K562 (cell line): ENCODE data around the gene SLC4A2. TPM values are rescaled to one million over a fixed set of nuclear protein-coding genes. Genes with fewer than 3 reads are reported as not detected.

Source experiments
- ATAC-seq: fragments of 200-7000 bp; cut with Tn5 transposase; 3 replicates; pipeline ENCODE4 v1.9.1; 2020; ENCODE audit warnings: moderate library complexity
- BruUV-seq: library from RNA; stranded (reverse); fragments of 400-500 nt; replicated peaks from 2 replicates; lab custom pipeline; 2021; lab: Mats Ljungman, UMichigan
- CTCF ChIA-PET: fragments of 300-600 bp; formaldehyde crosslinking; extraction: SDS; loops from one replicate; lab custom pipeline; 2021; ENCODE audit warnings: low intra/inter-chr PET ratio; lab: Yijun Ruan, JAX
- POLR2A ChIA-PET: fragments of 300-600, 350-650 bp; sonication (Branson Sonifier 250); formaldehyde crosslinking; extraction: SDS; loops from one replicate; lab custom pipeline; 2021; ENCODE audit warnings: antibody characterized with exemption, inconsistent platforms; lab: Yijun Ruan, JAX
- DNase-seq, 4 experiments: peaks; one replicate each; pipeline versions ENCODE4 v3.0.0 to v3.0.0-alpha.2; 2011 to 2018; ENCODE audit warnings: low spot score in 3 of 4, mixed read lengths in 3 of 4; ENCODE audit errors: extremely low read depth in 1 of 4
- FAIRE-seq: peaks from 2 replicates; lab custom pipeline; 2011; peaks lifted over from hg19 to GRCh38; lab: Jason Lieb, UNC
- H2AFZ ChIP-seq: 2 replicates; pipeline ENCODE4 v1.6.0; 2011; ENCODE audit warnings: low read depth, low read length, control low read depth, inconsistent platforms
- H3K27ac ChIP-seq: fragments of 200-600 bp; 3 replicates; pipeline ENCODE4 v1.8.0; 2011; ENCODE audit warnings: low read depth, mild to moderate bottlenecking, control low read depth, inconsistent platforms, low read length, moderate library complexity, mixed read lengths; ENCODE audit errors: extremely low read depth
- H3K27me3 ChIP-seq, 2 experiments: fragments of 300-600 bp in 1 of 2; 2 replicates in 1 of 2; 3 replicates in 1 of 2; pipeline versions ENCODE4 v1.6.0 to v1.8.0; 2011; ENCODE audit warnings: inconsistent platforms in 2 of 2, low read length in 2 of 2, mild to moderate bottlenecking in 1 of 2, mixed read lengths in 1 of 2, moderate library complexity in 1 of 2; ENCODE audit not compliant: control insufficient read depth in 2 of 2, insufficient read depth in 2 of 2
- H3K36me3 ChIP-seq: fragments of 300-600 bp; 3 replicates; pipeline ENCODE4 v1.8.0; 2011; ENCODE audit warnings: mild to moderate bottlenecking, low read length, inconsistent platforms; ENCODE audit not compliant: control insufficient read depth, insufficient read depth
- H3K4me1 ChIP-seq, 2 experiments: fragments of 200-600 bp in 1 of 2; replicated peaks in 1 of 2; 2 replicates in 1 of 2; 3 replicates in 1 of 2; pipeline versions ENCODE4 v1.5.1 to v1.8.0; 2011; ENCODE audit warnings: inconsistent platforms in 2 of 2, low read length in 2 of 2, mild to moderate bottlenecking in 1 of 2, mixed read lengths in 1 of 2, moderate library complexity in 1 of 2; ENCODE audit not compliant: control insufficient read depth in 2 of 2, insufficient read depth in 2 of 2
- H3K4me2 ChIP-seq: 2 replicates; pipeline ENCODE4 v1.6.1; 2011; ENCODE audit warnings: low read length, control low read depth, inconsistent platforms, mixed read lengths; ENCODE audit not compliant: insufficient read depth
- H3K4me3 ChIP-seq: fragments of 200-600 bp; sonication (generic), shearing (Covaris generic); 2 replicates; pipeline ENCODE4 v1.5.1; 2016; ENCODE audit warnings: control low read depth, inconsistent platforms
- H3K79me2 ChIP-seq: fragments of 200-600 bp; 3 replicates; pipeline ENCODE4 v1.8.0; 2011; ENCODE audit warnings: low read length, inconsistent platforms; ENCODE audit not compliant: control insufficient read depth, insufficient read depth
- H3K9ac ChIP-seq, 2 experiments: 2 replicates each; pipeline versions ENCODE4 v1.6.0 to v1.6.1; 2011; ENCODE audit warnings: low read depth in 2 of 2, low read length in 2 of 2, control low read depth in 1 of 2, inconsistent platforms in 1 of 2, mild to moderate bottlenecking in 1 of 2, mixed read lengths in 1 of 2; ENCODE audit not compliant: insufficient read depth in 1 of 2
- H3K9me1 ChIP-seq: one replicate; pipeline ENCODE4 v1.6.0; 2011; ENCODE audit warnings: inconsistent platforms, mild to moderate bottlenecking, low read length, moderate library complexity; ENCODE audit not compliant: control insufficient read depth, insufficient read depth
- H3K9me3 ChIP-seq: replicated peaks from 2 replicates; pipeline ENCODE4 v1.5.1; 2011; ENCODE audit warnings: low read depth, low read length, inconsistent platforms; ENCODE audit not compliant: control insufficient read depth, insufficient read depth
- H4K20me1 ChIP-seq: replicated peaks from 2 replicates; pipeline ENCODE4 v1.6.1; 2011; ENCODE audit warnings: low read length, inconsistent platforms, mixed read lengths; ENCODE audit not compliant: control insufficient read depth, insufficient read depth
- CBFB ChIP-seq: sonication (generic); formaldehyde crosslinking; IDR thresholded peaks from 2 replicates; pipeline ENCODE4 v1.4.0; 2020; ENCODE audit warnings: mild to moderate bottlenecking, missing genetic modification reagents
- POLR2G ChIP-seq: fragments of 200-400 bp; formaldehyde crosslinking; IDR thresholded peaks from 2 replicates; pipeline ENCODE4 v1.6.1; 2017; ENCODE audit warnings: low read depth, mild to moderate bottlenecking, antibody characterized with exemption, low read length, moderate library complexity
- RAD21 ChIP-seq, 2 experiments: fragments of 250-450 bp in 1 of 2; fragments of 450-650 bp in 1 of 2; sonication (Bioruptor Pico) in 1 of 2; formaldehyde crosslinking in 1 of 2; IDR thresholded peaks in 1 of 2; conservative IDR thresholded peaks in 1 of 2; 2 replicates each; pipeline versions ENCODE4 v1.4.0 to v1.8.0; 2020 to 2022; ENCODE audit warnings: mild to moderate bottlenecking in 2 of 2, moderate library complexity in 1 of 2
- SMC3 ChIP-seq: conservative IDR thresholded peaks from 2 replicates; pipeline ENCODE4 v1.6.1; 2011; ENCODE audit warnings: low read depth, low read length, improper control_type of control experiment; ENCODE audit not compliant: insufficient read depth
- SPI1 ChIP-seq: IDR thresholded peaks from 2 replicates; pipeline ENCODE4 v1.6.1; 2011; ENCODE audit warnings: low read depth, low read length, control low read depth, borderline replicate concordance
- ZNF764 ChIP-seq: fragments of 250-450 bp; sonication (Bioruptor Pico); IDR thresholded peaks from 2 replicates; pipeline ENCODE4 v1.4.0; 2020; ENCODE audit warnings: low read depth, mild to moderate bottlenecking, moderate library complexity
- WGBS: fragments of 100-300 bp; shearing (Covaris generic); methylation state at CpG from one replicate; pipeline ENCODE4 v1.1.6; 2016; ENCODE audit warnings: low coverage, mixed read lengths; ENCODE audit not compliant: insufficient coverage; ENCODE audit errors: missing lambda C conversion rate; 5-methylcytosine and 5-hydroxymethylcytosine counted together
- in situ Hi-C: fragments of 300-500 bp; cut with MboI; formaldehyde crosslinking; loops from 4 replicates; pipeline ENCODE4 v1.15.0; 2018; ENCODE audit warnings: inconsistent platforms, mixed read lengths
- intact Hi-C: fragments of 100-400 bp; cut with micrococcal nuclease; formaldehyde crosslinking; loops from 2 replicates; pipeline ENCODE4 v1.14.2; 2022
- polyA plus RNA-seq, 8 experiments: library from polyadenylated mRNA; depleted of rRNA in 4 of 8; stranded (reverse) in 5 of 8; unstranded in 3 of 8; fragments of >200 nt; fragmentation: Nextera tagmentation in 2 of 8; fragmentation: Illumina TruSeq in 1 of 8; extraction: Ambion mirVana in 2 of 8; extraction: Trizol in 1 of 8; gene quantifications; 2 replicates each; pipeline versions ENCODE4 v1.2.1 to v1.2.3, GENCODE V29; 2011 to 2014; ENCODE audit warnings: inconsistent platforms in 1 of 8, missing spikeins in 1 of 8
- total RNA-seq, 7 experiments: library from RNA; depleted of rRNA in 6 of 7; stranded (reverse); fragments of >200 nt in 6 of 7; fragmentation: Illumina TruSeq in 2 of 7; extraction: Trizol in 2 of 7; gene quantifications; 2 replicates each; pipeline versions ENCODE4 v1.2.1 to v1.2.3, GENCODE V29; 2011 to 2021; ENCODE audit warnings: low replicate concordance in 1 of 7
- TF ChIP-seq, protein P1 (sequence below), 3 experiments: IDR thresholded peaks in 2 of 3; conservative IDR thresholded peaks in 1 of 3; 2 replicates each; pipeline ENCODE4 v1.5.1; 2011 to 2012; ENCODE audit warnings: low read length in 3 of 3, mild to moderate bottlenecking in 3 of 3, control low read depth in 2 of 3, improper control_type of control experiment in 1 of 3, inconsistent platforms in 1 of 3, low read depth in 1 of 3, mixed read lengths in 1 of 3, moderate library complexity in 1 of 3; ENCODE audit not compliant: insufficient read depth in 2 of 3
- TF ChIP-seq, protein P2 (sequence below), 2 experiments: IDR thresholded peaks; 2 replicates each; pipeline ENCODE4 v1.6.1; 2012; ENCODE audit warnings: improper control_type of control experiment in 2 of 2, low read depth in 2 of 2, low read length in 2 of 2, borderline replicate concordance in 1 of 2

Gene SLC4A2
- total and polyA plus RNA-seq, 9 of the 15 experiments (the other 6 are each of a cell fraction or from before 2014, with no cell fraction given): 11.4 to 375 (median 130) TPM

- in situ Hi-C loops: no loop called here
- no peak for FAIRE-seq
- POLR2A ChIA-PET: interaction anchor here (0.6 to 1.1 kb wide), 4 partner anchors 9 to 39 kb away, joined by 3 read pairs; no protein-coding TSS in a partner anchor
Observed at GRCh38 chr7:151032936-151033863, 26.2 kb upstream of the SLC4A2 start.

More at GRCh38 chr7:151032936-151033863, 26.2 kb upstream of the SLC4A2 start:
- Histone ChIP-seq H3K4me3 (no peak overlapping the region), H3K79me2 (peaks cover 34% of the 10 kb centered on the region), H2AFZ (no peak overlapping the region), H3K9me3 (no peaks in the 10 kb centered on the region), H3K4me2 (no peak overlapping the region), H3K27ac (no peak overlapping the region), H3K4me1 (peaks cover 4 to 55% of the 10 kb centered on the region in 2 experiments; a peak in 4 of 5 replicates), H3K36me3 (peaks cover 76% of the 10 kb centered on the region; the same call in 2 of the 3 replicates), H3K9ac (peak overlapping the region in 1 of 2 experiments; percentile 5; a peak in 2 of 4 replicates), H3K27me3 (no peaks in the 10 kb centered on the region), H4K20me1 (no peaks in the 10 kb centered on the region), H3K9me1 (no peaks in the 10 kb centered on the region)
- 88% methylated on average over 16 of the region's 17 CpGs for WGBS
- CTCF ChIA-PET: interaction anchor here (1.1 kb wide), 1 partner anchor 77 kb away, joined by 3 read pairs; no protein-coding TSS in a partner anchor
- peak; percentile 81 for TF ChIP-seq SPI1
- TF ChIP-seq SMC3: 0 out of 2 replicates have a peak, but pooled peaks have one; percentile 7
- peak in 1 of 2 experiments; percentile 29; a peak in 1 of 4 replicates for TF ChIP-seq RAD21 (CRISPR knock-in tag; conservative IDR thresholded peaks at IDR 0.05 in 1 of 2, IDR thresholded peaks at IDR 0.05 in 1 of 2)
- 0 out of 2 replicates have a peak, but pooled peaks have one; percentile 31 for TF ChIP-seq POLR2G
- TF ChIP-seq, protein P1, sequence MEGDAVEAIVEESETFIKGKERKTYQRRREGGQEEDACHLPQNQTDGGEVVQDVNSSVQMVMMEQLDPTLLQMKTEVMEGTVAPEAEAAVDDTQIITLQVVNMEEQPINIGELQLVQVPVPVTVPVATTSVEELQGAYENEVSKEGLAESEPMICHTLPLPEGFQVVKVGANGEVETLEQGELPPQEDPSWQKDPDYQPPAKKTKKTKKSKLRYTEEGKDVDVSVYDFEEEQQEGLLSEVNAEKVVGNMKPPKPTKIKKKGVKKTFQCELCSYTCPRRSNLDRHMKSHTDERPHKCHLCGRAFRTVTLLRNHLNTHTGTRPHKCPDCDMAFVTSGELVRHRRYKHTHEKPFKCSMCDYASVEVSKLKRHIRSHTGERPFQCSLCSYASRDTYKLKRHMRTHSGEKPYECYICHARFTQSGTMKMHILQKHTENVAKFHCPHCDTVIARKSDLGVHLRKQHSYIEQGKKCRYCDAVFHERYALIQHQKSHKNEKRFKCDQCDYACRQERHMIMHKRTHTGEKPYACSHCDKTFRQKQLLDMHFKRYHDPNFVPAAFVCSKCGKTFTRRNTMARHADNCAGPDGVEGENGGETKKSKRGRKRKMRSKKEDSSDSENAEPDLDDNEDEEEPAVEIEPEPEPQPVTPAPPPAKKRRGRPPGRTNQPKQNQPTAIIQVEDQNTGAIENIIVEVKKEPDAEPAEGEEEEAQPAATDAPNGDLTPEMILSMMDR (IDR thresholded peaks at IDR 0.05 in 2 of 3, conservative IDR thresholded peaks at IDR 0.05 in 1 of 3; ENCODE audit: insufficient read depth in 2 of 3, low read depth in 1 of 3, low read length in 3 of 3): peak; percentile 52 to 75 (median 59)
- TF ChIP-seq, protein P2, sequence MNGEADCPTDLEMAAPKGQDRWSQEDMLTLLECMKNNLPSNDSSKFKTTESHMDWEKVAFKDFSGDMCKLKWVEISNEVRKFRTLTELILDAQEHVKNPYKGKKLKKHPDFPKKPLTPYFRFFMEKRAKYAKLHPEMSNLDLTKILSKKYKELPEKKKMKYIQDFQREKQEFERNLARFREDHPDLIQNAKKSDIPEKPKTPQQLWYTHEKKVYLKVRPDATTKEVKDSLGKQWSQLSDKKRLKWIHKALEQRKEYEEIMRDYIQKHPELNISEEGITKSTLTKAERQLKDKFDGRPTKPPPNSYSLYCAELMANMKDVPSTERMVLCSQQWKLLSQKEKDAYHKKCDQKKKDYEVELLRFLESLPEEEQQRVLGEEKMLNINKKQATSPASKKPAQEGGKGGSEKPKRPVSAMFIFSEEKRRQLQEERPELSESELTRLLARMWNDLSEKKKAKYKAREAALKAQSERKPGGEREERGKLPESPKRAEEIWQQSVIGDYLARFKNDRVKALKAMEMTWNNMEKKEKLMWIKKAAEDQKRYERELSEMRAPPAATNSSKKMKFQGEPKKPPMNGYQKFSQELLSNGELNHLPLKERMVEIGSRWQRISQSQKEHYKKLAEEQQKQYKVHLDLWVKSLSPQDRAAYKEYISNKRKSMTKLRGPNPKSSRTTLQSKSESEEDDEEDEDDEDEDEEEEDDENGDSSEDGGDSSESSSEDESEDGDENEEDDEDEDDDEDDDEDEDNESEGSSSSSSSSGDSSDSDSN (IDR thresholded peaks at IDR 0.05; ENCODE audit: borderline replicate concordance in 1 of 2, low read depth in 2 of 2, low read length in 2 of 2): no peak
- TF ChIP-seq CBFB (CRISPR knock-in tag): peak; percentile 25; the same call in 1 of the 2 replicates
- TF ChIP-seq ZNF764 (CRISPR knock-in tag): no peak
- no TSS peak for BruUV-seq
- DNase-seq: peak in 2 of 4 experiments; percentile 38 to 52
- intact Hi-C loops: no loop called here
- ATAC-seq: no peak
